Cardiac septum (tissue), 1 donor: ENCODE data around the gene CTBS. TPM values are rescaled to one million over a fixed set of nuclear protein-coding genes. Genes with fewer than 3 reads are reported as not detected.
"Not testable (repeated sequence)": the region's sequence is repeated elsewhere in the genome, so short reads cannot be mapped to it uniquely, and the experiment has no call there.

ENCODE experiments used
- DNase-seq: peaks from one replicate; pipeline ENCODE4 v3.0.0-alpha.2; 2020; ENCODE audit warnings: low spot score
- intact Hi-C: fragments of 100-400 bp; cut with DNase I; formaldehyde crosslinking; loops from one replicate; pipeline ENCODE4 v1.14.0; 2022
- total RNA-seq: library from RNA; stranded (reverse); fragmentation: NEBNext Ultra II Directional; extraction: Animal tissue kit (Norgen Biotek cat#: 25700); gene quantifications from one replicate; pipeline ENCODE4 v1.2.1, GENCODE V29; 2021
- donor health status: DM: no; HTN: no; CAD: no.

CTBS gene
- total RNA-seq, 1 donor from 2014 or later: 11.6 TPM

DNA sequence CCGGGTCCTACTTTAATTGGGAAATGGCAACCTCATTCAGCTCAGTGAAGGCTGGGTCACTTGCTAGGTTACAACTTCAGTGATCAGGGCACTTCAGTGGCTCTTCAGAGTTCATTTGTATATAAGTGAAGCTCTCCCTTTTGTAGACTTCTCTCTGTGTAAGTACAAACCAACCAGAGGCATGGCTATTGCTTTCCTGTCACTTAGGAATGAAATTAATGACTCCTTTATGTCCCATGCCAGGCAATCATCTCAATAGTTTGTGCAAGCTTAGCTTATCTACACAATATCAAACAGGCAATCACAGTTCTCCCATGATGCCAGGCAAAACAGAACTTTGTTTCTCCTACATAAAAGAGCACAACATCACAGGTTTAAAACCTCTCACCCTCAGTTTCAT, 22.8 kb upstream of the CTBS start:
- no peak for DNase-seq
- intact Hi-C loops: no loop called here

DNA sequence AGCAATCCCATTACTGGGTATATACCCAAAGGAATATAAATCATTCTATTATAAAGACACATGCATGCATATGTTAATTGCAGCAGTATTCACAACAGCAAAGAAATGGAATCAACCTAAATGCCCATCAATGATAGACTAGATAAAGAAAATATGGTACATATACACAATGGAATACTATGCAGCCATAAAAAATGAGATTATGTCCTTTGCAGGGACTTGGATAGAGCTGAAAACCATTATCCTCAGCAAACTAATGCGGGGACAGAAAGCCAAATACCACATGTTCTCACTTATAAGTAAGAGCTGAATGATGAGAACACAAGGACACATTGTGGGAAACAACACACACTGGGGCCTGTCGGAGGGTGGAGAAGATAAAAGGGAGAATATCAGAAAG, 20.7 kb upstream of the CTBS start:
- intact Hi-C loops, DNase-seq: not testable (repeated sequence)

DNA sequence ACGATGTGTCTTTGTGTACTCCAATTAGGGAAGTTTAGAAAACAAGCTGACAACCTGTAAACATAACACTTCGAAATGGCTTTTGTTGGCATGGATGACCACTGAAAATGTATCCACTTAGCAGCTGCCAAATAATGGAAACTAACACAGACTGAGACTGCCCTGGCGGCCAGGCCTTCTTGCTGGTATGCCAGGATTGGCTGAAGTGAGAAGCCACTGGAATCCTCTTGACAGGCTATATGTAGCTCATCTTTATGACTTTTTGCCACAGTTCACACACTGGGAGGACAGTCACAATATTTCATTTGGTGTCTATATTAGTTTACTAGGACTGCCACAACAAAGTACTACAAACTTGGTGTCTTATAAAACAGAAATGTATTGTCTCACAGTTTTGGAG, 12.9 kb upstream of the CTBS start:
- intact Hi-C loops: no loop called here
- DNase-seq: no peak

DNA sequence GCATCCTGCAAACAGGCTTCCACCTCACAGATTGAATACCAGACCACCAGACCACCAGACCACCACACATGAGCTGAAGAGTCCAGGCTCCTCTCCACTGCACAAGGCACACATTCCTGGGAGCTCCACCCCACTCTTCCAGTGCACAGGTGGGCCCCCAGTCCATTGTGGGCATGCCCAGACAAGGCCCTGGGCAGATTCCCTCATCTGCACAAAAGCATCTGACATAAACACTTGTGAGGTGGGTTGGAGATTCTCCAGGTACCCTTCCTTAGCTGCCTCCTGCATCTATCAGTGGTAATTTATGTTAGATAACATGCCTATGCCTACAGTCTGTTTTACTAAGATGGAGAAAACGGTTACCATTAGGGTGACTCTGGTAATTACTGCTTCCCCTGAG, 11.6 kb upstream of the CTBS start:
- DNase-seq: no peak
- intact Hi-C loops: no loop called here

DNA sequence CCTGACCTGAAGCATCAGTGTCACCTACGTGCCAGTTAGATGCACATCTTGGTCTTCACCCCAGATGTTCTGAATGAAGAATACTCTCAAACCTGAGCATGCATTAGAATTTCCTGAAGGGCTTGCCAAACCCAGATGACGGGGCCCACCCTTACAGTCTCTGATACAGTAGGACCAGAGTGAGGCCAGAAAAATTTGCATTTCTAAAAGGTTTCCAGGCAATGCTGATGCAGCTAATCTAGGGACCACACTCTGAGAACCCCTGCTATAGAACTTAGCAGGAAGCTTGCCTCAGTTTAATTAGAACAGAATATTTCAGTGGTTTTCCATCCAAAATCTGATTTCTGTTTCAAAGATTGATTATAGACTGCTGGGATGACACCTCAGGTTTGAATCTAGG, 9.9 kb upstream of the CTBS start:
- intact Hi-C loops: no loop called here
- no peak for DNase-seq

DNA sequence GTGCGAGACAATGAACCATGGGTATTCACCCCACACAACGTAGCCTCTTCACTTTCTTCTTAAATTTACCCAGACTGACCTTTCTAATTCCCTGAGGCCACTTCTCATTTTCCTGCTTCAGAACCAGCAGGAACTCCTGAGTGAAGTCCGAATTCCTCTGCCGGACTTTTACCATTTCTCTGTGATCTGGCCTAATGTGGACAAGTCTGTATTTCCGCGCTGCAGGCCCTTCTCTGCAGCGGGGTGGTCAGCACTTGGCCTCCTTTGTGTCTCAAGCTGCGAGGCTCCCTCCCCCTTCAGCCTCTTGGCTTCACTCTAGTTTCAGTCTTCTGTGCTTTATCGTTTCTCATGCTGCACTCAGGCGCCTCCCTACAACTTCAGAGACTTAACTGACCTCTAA, 9.4 kb upstream of the CTBS start:
- no peak for DNase-seq
- intact Hi-C loops: no loop called here

DNA sequence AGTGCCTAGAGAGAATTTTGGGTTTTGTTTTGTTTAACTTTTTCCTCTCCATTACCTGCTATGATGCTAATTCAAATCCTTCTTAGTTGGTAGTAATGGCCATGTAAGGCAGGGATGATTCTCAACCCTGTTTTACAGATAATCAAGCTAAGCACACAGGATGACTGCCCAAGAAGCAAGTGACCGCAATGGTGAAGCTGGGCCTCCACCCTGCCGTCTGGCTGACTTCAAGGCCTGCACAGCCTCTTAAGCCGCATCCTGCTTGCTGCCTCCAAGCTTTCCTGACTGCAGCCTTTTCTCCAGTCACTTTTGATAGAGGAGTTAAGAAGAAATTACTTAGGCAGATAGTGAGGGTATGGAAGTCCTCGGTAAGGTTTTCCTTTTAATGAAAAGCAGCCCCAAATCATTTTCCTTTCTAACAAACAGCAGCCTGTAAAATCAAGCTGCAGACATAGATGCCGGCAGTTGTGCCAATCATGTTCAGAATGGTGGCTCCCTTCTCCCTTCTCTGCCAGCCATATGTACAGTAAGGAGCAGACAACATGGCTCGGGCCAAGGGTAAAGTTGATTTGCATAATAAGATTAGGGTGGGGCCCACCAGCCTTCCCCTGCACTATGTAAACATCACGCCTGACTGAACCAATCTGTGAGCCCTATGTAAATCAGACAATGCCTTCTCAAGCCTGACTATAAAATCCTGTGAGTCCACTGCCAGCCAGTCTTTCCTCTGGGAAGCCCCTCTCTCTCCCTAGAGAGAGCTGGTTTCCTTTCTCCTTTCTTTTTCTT, 8.8 kb upstream of the CTBS start:
- no peak for DNase-seq
- intact Hi-C loops: no loop called here

DNA sequence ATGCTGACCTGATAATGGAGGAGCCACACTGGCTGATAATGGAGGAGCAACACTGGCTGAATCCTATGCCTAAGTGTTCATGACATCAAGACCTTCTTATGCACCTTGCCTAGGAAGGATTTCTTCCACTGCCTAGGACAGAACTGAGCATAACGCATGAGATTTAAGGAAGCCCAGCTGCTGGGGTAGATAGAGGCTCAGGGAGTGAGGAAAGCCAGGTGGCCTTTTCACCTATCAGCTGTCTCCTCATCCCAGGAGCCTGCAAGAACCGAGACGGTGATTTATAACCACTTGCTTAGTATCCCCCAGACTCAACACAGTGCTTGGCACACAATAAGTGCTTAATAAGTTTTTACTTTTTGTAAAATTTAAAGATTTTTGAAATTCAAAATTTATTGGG, 7.4 kb upstream of the CTBS start:
- intact Hi-C loops: no loop called here
- no peak for DNase-seq

DNA sequence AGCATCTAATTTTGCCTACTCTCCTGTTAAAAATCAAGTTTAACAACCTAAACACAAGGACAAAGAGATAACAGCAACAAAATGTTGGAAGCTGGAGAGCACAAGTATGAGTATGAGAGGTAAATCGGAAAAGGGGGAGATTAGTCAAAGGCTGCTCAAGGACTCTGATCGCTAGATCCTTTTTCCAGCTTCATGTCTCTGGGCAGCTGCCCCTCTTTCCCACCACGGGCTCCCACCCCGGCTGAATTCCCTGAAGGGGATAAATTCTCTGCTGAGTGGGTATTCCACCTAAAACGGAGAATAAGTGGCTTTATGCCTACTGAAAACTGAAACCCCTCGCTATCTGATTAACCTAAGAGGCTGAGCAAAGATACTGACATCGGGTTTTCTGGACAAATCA, 696 bp upstream of the CTBS start:
- intact Hi-C loops: no loop called here
- no peak for DNase-seq

DNA sequence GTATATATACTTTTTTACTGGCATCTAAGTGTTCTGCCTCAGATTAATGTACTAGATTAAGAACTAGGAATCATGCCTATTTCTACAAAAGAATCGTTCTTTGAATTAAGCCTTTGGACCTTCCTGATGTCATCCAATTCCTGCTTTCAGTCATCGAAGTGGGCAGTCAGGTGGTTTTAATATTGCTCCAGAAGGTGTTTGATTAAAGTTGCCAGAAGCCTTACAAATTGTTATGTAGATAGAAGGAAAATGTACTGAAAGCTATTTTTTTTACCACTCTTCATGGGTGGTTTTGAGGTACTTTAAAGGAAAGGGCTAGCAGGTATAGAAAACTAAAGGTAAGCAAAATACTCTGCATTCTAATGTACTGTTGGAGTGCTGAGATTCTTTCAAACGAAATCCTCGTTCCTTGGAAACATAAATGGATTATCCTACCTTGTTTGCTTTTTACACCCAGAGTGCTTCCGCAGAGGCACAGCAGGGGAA, 716 bp downstream of the CTBS start:
- DNase-seq: no peak
- intact Hi-C loops: loop anchor here (1.0 kb wide), 1 partner anchor 67 kb away; the partner anchor contains the start of genes GNG5 and SPATA1

DNA sequence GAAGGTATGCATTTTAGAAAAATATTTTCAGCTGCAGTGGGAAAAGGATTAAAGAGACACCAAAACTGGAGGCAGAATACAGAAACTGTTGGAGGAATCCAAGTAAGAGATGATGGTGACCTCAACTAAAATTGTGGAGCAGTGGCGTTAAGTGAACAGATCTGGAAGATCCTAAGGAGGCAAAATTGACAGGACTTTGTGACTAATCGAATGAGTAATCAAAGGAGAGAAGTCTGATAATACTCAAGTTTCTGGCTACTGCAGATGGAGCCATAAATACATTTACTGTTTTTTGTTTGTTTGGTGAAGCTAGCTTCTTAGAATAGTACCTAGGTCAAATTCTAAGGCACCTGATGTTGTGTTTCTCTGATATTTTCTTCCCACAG, 3.1 kb downstream of the CTBS start:
- intact Hi-C loops: no loop called here
- no peak for DNase-seq

DNA sequence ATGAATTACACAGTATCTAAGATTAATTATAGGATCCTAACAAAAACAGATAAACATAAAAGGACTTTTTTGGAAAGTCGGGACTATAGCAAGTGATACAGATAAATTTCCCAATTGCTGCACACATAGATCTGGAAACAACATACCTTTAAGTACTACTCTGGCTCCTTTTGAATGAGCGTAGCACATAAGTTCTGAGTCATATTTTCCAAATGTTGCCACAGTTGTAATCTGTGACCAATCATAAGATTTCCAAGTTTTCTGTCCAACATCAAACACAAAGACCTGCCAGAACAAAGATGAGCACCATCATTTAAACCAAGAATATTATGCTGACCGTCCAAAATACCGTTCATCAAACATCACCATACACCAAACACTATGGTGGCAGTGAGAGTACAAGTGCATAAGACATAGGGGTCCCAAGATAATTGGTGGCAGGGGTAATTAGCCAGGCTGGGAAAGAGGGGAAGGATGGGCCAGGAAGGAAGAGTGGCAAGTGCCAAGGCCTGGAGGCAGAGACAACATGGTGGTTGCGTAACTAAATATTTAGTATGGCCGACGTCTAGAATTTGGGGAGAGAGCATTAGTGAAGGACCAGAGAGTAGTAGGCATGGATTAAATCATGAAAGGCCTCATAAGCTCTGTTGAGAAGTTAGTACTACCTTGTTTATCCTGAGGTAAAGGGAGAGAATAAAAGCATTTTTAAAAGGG, 3.6 kb downstream of the CTBS start:
- intact Hi-C loops: no loop called here

DNA sequence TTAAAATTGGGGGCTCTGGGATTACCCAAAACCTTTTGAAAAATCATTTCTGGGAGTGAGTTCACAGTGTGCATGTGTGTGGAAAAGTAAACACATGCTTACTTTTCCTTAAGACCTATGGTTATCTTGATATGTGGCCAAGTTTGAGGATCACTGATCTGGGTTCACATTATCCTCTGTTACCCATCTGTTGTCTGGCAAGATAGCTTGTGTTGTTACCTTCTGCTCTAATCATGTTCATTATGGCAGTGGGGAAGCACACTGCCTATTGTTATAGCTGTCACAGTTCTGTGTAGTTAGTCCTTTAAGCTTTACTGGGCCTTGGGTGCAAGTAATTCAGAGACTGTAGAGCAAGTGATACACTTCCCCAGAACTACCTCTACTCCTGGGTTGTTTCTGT, 5.0 kb downstream of the CTBS start:
- intact Hi-C loops: no loop called here

More for the DNA sequence above, 3.6 kb downstream of the CTBS start:
- DNase-seq: no peak

DNA sequence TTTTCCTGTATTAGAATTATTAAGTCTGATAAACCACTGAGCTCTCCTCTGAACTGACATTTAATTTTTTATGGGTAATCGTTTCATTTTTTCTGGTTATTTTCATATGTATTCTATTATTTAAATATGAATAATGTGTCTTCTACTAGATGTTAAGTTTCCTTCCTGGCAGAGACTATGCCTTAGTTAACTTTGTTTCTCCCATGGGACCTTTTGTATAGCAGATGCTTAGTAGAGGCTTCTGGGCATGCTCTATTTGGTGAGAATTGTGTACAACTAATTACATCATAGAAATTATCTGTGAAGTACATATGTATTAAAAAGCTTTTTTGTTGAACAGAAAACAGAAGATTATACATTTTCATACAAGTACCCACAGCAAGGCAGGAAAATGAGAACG, 23.4 kb downstream of the CTBS start:
- intact Hi-C loops: no loop called here
- no peak for DNase-seq

More for the DNA sequence above, 5.0 kb downstream of the CTBS start:
- no peak for DNase-seq

DNA sequence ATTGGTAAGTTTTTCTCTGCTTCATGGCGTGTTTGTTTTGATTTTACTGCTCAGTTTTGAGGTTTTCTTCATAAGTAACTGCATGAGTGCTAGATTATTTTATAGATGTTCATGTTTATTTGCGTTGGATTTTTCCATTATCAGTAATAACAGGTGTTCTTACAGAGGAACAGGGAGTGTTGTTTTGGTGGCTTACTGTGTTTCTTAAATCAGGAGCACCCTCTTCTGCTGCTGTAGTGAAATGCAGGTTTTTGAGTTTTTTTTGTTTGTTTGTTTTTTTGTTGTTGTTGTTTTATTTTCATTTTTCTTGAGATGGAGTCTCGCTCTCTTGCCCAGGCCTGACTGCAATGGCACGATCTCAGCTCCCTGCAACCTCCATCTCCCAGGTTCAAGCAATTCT, 32.6 kb downstream of the CTBS start:
- intact Hi-C loops: no loop called here
- DNase-seq: no peak

DNA sequence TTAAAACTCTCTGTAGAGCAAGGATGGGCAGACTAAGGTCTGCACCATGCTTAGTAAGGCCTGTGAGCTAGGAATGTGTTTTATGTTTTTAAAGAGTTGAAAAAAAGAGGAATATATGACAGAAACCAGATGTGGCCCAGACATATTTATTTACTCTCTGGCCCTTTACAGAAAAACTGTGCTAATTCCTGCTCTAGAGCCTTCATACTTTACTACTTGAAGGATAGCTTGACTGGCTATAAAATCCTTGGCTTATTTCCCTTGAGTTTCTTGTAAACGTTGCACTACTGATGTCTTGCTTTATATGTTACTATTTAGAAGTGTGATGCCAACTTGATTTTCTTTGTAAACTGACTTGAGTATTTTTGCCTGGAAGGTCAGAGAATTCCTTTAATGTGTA, 33.5 kb downstream of the CTBS start:
- DNase-seq: no peak
- intact Hi-C loops: no loop called here

DNA sequence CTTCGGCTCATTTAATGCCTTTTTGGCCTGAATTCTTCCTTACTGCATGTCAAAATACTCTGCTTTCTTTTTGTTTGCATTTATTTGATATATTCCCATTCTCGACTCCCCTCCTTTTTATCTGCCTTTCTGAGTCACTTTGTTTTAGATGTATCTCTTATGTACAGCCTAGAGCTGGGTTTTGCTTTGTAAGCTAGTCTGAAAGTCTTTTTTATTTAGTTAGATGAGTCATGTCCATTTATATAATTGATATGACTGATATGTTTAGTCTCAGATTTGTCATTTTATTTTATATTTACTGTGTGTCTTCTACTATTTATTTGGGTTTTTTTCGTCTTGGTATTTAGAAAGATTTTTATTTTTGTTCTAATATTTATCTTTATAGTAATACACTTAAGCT, 34.3 kb downstream of the CTBS start:
- no peak for DNase-seq
- intact Hi-C loops: no loop called here

DNA sequence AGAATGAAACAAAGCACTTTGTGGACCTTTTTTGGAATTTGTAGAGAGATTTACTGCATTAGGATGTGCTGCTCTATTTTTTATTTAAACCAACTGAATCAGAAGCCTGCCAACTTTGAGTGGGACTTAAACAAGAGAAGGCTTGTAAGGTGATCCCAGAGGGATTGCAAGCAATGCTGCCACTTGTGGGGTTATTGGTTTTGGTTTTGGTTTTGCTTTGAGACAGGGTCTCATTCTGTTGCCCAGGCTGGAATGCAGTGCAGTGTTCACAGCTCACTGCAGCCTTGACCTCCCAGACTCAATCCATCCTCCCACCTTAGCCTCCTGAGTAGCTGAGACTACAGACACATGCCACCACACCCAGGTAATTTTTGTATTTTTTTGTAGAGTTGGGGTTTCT, 35.6 kb downstream of the CTBS start:
- intact Hi-C loops: no loop called here
- DNase-seq: no peak

DNA sequence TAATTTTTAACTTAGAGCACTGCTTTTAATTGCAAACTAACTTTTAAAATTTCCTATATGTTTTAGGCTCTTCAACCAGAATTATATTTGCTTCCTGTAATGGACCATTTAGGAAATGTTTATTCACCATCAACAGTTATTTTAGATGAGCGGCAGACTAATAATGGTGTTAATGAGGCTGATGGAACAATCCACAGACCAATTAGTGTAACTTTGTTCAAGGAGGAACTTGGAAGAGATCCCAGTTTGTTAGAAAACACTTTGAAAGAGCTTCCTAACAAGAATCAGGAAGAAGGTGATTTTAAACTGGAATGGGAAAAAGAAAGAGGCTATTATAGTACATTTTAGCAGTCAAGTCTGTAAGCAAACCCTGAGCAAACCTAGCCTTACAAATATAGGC, 48.5 kb downstream of the CTBS start:
- DNase-seq: no peak
- intact Hi-C loops: no loop called here

DNA sequence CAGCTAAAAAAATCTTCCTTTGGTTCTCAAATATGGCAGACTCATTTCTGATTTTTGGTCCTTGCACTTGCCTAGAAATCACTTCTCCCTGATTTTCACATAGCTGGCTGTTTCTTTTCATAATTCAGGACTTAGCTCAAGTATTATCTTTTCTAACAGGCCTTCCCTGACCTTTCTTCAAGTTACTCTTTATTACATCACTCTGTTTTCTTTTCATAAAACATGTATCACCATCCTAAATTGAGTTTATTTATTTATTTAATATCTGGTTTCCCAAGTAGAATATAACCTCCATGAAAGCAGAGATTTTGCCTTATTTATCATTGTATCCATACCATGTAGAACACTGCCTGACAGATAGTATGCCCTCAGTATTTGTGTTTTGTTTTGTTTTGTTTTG, 49.6 kb downstream of the CTBS start:
- DNase-seq: no peak
- intact Hi-C loops: no loop called here

DNA sequence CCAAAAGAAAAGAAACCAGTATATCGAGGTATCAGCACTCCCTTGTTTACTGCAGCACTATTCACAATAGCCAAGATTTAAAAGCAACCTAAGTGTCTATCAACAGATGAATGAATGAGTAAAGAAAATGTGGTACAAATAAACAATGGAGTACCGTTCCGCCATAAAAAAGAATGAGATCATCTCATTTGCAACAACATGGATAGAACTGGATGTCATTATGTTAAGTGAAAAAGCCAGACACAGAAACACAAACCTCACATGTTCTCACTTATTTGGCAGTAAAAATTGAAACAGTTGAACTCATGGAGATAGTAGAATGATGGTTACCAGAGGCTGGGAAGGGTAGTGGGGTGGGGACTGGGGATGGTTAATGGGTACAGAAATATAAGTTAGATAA, 63.6 kb downstream of the CTBS start:
- intact Hi-C loops: no loop called here
- DNase-seq: no peak
